ENCODE data around the gene MAP2K7.

MAP2K7 gene

DNA sequence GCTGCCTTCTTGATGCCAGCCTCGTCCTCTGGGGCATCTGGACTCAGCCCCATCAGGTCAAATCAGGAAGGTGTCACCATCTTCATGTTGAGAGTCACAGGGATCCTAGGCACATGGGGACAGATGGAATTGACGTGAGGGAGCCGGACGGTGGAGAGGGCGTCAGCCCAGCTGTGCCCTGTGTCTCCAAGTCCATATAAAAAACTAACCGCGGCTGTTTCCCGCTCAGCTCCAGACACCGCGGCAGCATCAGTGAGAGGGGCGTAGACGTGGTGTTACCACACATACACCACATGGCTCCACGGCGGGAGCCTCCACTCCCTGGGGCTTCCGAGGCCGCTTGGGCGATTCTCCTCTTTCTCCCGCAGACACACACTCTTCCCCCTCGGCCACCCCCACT, 23.8 kb upstream of the MAP2K7 start:
- no peak for DNase-seq (ENCODE audit: low spot score)
- TF ChIP-seq, protein P1, sequence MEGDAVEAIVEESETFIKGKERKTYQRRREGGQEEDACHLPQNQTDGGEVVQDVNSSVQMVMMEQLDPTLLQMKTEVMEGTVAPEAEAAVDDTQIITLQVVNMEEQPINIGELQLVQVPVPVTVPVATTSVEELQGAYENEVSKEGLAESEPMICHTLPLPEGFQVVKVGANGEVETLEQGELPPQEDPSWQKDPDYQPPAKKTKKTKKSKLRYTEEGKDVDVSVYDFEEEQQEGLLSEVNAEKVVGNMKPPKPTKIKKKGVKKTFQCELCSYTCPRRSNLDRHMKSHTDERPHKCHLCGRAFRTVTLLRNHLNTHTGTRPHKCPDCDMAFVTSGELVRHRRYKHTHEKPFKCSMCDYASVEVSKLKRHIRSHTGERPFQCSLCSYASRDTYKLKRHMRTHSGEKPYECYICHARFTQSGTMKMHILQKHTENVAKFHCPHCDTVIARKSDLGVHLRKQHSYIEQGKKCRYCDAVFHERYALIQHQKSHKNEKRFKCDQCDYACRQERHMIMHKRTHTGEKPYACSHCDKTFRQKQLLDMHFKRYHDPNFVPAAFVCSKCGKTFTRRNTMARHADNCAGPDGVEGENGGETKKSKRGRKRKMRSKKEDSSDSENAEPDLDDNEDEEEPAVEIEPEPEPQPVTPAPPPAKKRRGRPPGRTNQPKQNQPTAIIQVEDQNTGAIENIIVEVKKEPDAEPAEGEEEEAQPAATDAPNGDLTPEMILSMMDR (IDR thresholded peaks at IDR 0.05), result no peak
- Histone ChIP-seq H3K27ac (no peak overlapping the region), H3K4me3 (no peak overlapping the region)

- Histone ChIP-seq H3K27ac (no peak overlapping the region), H3K4me3 (no peak overlapping the region)
- TF ChIP-seq, protein P1 (IDR thresholded peaks at IDR 0.05), result no peak
- DNase-seq (ENCODE audit: low spot score), result no peak
These were observed 21.8 kb upstream of the MAP2K7 start for GRCh38 chr19:7881910-7882309.

- TF ChIP-seq, protein P1 (IDR thresholded peaks at IDR 0.05), result no peak
- Histone ChIP-seq H3K27ac (no peak overlapping the region), H3K4me3 (no peak overlapping the region)
- no peak for DNase-seq (ENCODE audit: low spot score)
These were observed 20.6 kb upstream of the MAP2K7 start for GRCh38 chr19:7883105-7883504.

- Histone ChIP-seq H3K27ac (no peak overlapping the region), H3K4me3 (no peak overlapping the region)
- no peak for DNase-seq (ENCODE audit: low spot score)
- TF ChIP-seq, protein P1 (IDR thresholded peaks at IDR 0.05), result no peak
These were observed 19.7 kb upstream of the MAP2K7 start for GRCh38 chr19:7883796-7884570.

- DNase-seq (ENCODE audit: low spot score), result no peak
- TF ChIP-seq, protein P1 (IDR thresholded peaks at IDR 0.05), result no peak
- no peak overlapping the region for H3K27ac ChIP-seq
- no peak overlapping the region for H3K4me3 ChIP-seq
These were observed 17.9 kb upstream of the MAP2K7 start for GRCh38 chr19:7885818-7886217.

DNA sequence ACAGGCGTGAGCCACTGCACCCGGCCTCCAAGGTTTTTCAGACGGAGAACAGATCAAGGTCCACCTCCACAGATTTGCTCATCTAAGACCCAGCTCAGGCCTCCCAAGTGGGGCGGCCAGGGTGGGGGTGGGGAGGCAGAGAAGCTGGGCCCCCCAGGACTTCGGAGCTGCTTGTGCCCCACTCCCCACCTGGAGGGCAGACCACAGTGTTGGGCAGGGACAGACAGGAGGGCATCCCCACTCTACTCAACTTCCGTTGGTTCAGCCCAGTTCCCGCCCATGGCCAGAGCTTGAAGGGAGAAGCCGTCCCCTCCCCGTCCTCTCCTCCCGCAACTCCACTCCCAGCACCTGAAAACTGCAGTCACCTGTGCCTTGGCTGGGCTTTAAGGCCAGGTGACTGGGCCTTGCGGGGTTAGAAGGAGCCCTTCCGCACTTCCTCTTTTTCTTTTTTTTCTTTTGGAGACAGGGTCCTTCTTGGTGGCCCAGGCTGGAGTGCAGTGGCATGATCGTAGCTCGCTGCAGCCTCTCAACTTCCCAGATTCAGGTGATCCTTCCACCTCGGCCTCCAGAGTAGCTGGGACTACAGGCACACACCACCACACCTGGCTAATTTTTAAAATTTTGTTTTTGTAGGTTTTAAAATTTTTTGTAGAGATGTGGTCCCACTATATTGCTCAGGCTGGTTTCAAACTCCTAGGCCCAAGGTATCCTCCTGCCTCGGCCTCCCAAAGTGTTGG, 16.1 kb upstream of the MAP2K7 start:
- TF ChIP-seq, protein P1 (IDR thresholded peaks at IDR 0.05), result no peak
- DNase-seq (ENCODE audit: low spot score), result no peak
- Histone ChIP-seq H3K4me3 (no peak overlapping the region), H3K27ac (no peak overlapping the region)

Data from coronary artery (tissue), 2 donors.